HG03520 (cell line): ENCODE measurements around the gene TTC23.
A peak's percentile ranks its signal among the peaks of the same experiment; 100 is the strongest.

ENCODE experiments used
- ATAC-seq: cut with Tn5 transposase; IDR thresholded peaks from one replicate; pipeline ENCODE4 v1.9.1; 2021; ENCODE audit warnings: mild to moderate bottlenecking, moderate library complexity; ENCODE audit not compliant: unreplicated experiment

The TTC23 gene

DNA sequence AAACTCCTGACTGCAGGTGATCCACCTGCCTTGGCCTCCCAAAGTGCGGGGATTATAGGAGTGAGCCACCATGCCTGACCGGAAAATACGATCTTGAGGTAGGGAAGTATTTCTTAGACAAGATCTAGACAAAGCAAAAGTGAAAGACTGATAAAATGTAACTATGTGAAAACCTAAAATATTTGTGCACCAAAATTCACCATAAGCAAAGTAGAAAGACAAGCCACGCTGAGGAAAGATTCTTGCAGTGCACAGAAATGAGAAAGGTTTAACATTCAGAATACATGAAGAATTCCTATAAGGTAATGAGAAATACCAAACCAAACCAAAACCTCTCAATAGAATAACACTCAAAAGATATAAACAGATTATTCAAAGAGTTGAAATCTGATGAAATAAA, 108.8 kb downstream of the TTC23 start:
- ATAC-seq = no peak

DNA sequence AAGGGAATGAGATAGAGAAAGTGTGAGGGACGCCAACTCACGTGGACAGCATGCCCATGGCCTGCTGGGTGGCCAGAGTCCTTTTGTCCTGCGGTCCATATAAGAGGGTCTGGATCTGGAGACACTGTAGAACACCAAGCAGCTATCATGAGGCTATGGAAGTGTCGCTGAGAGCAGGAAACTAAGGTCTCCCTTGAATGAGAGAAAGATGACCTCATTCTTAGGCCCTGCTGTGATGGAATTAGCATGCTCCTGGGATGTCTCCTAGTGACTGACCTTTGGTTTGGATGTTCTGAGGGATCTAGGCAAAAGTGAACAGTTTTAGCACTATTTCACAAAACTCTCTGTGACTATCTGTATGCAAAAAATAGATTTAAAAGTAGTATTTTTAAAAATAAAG, 110.1 kb downstream of the TTC23 start:
- no peak for ATAC-seq

DNA sequence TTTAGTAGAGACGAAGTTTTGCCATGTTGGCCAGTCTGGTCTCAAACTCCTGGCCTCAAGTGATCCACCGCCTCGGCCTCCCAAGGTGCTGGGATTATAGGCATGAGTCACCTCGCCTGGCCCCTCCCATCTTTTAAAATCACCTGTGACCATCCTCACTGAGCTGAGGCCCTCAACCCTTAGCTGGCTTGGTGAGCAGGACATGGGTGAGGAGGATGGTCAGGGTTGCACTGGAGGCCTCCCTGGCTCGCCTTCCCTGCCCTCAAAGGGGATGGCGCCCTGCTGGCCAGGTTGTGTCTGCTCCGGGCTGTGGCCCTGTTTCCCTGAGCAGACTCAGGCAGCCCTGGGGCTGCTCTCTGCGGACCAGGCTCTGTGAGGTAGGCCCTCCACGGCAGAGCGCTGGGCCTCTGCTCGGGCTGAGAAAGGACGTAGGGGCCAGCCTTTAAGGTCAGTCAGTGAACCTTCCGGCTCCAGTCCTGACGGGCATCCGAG, 110.8 kb downstream of the TTC23 start:
- ATAC-seq = no peak

DNA sequence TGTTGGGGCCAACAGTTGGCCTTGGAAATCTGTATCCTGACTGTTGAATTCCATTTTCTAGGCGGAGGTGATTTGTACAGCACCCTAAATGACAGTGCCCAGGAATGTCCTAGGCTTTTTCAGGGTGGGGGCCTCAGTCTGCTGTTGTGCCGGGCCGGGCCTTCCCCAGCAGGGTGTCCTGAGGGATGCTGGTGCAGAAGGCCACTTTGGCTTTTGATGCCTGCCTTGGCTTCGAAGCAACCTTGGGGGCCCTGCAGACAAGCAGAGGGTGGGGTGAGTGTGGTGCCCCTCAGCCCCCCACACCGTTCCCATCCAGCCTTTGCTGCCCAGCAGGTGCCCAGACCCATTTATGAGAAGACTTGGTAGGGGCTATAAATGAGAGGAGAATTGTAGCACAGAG, 111.5 kb downstream of the TTC23 start:
- no peak for ATAC-seq

DNA sequence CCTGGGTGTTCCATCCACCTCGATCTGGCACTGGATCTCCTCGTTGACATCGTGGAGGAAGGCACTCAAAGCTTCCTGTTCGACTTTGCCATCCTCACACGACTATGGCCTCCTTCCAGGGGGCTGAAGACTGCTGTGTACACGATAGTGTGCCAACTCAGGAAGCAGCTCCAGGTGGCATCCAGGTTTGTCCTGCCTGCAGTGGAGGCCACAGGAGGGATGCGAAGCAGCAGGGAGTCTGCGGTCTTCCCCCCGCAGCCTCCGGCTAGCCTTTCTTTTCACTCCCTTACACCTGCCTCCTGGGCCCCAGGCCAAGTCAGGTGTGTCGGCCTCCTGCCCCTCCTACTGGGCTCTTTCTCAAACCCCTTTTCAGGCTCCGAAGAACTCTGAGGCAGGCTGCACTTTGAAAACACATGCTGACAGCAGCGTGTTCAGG, 112.3 kb downstream of the TTC23 start:
- ATAC-seq = no peak

DNA sequence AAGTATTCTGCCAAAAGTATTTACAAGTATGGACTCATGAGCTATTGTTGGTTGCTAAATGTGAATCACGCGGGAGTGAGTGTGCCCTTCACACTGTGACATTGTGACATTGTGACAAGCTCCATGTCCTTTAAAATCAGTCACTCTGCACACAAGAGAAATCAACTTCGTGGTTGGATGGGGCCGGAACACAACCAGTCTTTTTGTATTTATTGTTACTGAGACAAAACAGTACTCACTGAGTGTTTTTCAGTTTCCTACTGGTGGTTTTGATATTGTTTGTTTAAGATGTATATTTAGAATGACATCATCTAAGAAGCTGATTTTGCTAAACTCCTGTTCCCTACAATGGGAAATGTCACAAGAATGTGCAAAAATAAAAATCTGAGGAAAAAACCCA, 114.2 kb downstream of the TTC23 start:
- ATAC-seq = peak; percentile 89

DNA sequence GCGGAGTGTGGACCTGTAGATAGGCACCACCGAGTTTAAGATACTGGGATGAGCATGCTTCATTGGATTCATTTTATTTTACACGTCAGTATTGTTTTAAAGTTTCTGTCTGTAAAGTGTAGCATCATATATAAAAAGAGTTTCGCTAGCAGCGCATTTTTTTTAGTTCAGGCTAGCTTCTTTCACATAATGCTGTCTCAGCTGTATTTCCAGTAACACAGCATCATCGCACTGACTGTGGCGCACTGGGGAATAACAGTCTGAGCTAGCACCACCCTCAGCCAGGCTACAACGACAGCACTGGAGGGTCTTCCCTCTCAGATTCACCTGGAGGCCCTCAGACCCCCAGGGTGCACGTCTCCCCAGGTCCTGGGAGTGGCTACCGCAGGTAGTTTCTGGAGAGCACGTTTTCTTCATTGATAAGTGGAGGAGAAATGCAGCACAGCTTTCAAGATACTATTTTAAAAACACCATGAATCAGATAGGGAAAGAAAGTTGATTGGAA, 115.0 kb downstream of the TTC23 start:
- ATAC-seq = no peak

DNA sequence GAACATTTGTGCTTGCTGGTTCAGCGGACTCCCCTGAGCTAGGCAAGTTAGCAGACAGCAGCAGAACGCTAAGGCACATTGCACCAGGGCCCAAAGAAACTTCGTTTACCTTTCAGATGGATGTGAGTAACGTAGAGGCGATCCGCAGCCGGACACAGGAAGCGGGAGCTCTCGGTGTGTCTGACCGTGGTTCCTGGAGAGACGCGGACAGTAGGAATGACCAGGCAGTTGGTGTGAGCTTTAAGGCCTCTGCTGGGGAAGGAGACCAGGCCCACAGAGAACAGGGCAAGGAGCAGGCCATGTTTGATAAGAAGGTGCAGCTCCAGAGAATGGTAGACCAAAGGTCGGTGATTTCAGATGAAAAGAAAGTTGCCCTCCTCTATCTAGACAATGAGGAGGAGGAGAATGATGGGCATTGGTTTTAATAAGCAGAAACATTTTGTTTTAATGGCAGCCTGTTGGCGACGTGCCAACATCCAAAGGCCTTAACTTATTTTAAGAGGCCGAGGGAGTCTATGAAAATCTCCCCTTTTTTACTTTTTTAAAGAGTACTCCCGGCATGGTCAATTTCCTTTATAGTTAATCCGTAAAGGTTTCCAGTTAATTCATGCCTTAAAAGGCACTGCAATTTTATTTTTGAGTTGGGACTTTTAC, 116.6 kb downstream of the TTC23 start:
- no peak for ATAC-seq

DNA sequence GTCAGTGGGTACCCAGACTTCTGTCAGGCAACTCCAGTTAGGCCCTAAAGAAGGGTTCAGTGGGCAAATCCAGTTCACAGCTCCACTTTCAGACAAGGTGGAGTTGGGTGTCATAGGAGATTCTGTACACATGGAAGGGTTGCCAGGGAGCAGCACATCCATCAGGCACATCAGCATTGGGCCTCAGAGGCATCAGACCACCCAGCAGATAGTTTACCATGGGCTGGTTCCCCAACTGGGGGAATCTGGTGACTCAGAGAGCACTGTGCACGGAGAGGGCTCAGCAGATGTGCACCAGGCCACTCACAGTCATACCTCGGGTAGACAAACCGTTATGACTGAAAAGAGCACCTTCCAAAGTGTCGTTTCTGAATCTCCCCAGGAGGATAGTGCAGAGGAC, 117.3 kb downstream of the TTC23 start:
- ATAC-seq = no peak

DNA sequence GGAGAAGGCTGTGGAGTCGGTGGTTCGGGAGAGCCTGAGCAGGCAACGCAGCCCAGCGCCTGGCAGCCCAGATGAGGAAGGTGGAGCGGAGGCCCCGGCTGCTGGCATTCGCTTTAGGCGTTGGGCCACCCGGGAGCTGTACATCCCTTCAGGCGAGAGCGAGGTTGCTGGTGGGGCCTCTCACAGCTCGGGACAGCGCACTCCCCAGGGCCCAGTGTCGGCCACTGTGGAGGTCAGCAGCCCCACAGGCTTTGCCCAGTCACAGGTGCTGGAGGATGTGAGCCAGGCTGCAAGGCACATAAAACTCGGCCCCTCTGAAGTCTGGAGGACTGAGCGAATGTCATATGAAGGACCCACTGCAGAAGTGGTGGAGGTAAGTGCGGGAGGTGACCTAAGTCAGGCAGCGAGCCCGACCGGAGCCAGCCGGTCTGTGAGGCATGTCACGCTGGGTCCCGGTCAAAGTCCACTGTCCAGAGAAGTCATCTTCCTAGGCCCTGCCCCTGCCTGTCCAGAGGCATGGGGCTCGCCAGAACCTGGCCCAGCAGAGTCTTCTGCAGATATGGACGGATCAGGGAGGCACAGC, 117.8 kb downstream of the TTC23 start:
- no peak for ATAC-seq

DNA sequence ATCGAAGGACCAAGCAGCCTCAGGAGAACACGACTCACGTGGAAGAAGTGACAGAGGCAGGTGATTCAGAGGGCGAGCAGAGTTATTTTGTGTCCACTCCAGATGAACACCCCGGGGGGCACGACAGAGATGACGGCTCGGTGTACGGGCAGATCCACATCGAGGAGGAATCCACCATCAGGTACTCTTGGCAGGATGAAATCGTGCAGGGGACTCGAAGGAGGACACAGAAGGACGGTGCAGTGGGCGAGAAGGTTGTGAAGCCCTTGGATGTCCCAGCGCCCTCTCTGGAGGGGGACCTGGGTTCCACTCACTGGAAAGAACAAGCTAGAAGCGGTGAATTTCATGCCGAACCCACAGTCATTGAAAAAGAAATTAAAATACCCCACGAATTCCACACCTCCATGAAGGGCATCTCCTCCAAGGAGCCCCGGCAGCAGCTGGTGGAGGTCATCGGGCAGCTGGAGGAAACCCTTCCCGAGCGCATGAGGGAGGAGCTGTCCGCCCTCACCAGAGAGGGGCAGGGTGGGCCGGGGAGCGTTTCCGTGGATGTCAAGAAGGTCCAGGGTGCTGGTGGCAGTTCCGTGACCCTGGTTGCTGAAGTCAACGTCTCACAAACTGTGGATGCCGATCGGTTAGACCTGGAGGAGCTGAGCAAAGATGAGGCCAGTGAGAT, 118.5 kb downstream of the TTC23 start:
- no peak for ATAC-seq

DNA sequence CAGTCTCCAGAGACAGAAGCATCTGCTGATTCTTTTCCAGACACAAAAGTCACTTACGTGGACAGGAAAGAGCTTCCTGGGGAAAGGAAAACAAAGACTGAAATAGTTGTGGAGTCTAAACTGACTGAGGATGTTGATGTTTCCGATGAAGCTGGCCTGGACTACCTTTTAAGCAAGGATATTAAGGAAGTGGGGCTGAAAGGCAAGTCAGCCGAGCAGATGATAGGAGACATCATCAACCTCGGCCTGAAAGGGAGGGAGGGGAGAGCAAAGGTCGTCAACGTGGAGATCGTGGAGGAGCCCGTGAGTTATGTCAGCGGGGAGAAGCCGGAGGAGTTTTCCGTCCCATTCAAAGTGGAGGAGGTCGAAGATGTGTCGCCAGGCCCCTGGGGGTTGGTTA, 119.1 kb downstream of the TTC23 start:
- no peak for ATAC-seq

DNA sequence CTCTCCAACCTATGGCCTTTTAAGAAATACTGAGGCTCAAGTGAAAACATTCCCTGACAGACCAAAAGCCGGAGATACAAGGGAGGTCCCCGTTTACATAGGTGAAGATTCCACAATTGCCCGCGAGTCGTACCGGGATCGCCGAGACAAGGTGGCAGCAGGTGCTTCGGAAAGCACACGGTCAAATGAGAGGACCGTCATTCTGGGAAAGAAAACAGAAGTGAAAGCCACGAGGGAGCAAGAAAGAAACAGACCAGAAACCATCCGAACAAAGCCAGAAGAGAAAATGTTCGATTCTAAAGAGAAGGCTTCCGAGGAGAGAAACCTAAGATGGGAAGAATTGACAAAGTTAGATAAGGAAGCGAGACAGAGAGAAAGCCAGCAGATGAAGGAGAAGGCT, 119.7 kb downstream of the TTC23 start:
- ATAC-seq = no peak

DNA sequence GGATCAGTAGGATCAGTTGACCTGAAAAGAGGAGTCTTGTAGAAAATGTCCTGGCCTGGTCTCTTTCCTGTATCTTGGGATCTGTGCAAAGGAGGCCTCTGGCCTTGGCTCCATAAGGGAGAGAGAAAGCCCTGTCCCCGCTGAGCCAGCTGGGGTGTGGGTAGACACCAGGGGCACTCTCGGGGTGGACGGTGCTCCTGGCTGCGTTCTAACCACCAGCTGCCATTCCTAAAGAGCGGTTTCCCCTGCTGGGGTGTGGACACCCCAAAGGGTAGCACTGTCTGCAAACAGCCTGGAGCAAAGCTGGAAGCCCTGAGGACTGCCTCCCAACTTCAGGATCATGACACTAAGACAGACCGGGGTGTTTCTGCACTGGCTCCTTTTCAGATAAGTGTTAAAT, 121.0 kb downstream of the TTC23 start:
- no peak for ATAC-seq

DNA sequence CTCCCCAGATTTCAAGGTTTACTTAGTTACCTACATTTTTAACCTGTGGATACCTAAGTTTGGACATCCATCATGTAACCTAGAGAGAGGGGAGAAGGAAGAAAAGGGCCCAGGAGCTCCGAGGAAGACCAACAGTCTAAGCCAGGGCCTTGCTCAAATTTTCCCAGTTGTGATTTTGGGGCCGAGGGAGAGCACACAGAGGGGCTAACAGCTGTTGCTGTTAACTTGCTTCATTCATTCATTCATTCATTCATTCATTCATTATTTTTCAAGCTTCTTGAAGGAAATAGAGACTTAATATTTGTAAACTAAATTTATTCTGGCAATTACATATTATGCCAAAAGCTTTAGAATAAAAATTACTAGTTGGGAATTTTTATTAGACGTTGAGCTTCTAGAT, 121.6 kb downstream of the TTC23 start:
- no peak for ATAC-seq

DNA sequence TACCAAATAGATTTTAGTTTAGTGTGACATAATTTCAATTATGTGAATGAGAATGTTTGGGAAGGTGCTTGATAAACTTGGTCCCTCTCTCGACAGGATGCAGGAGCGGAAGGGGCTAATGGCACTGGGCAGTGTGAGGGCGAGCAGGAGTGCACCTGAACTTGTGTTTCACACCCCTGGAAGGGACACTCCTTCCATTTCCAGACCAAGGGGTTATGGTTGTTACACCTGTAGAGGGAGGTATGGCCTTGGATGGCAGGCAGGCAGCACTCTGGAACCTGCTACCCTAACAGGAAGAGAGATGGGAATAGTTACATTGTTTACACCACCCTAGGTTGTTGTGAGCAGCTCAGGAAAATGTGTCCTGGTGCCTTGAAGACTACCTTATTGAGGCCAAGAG, 122.5 kb downstream of the TTC23 start:
- no peak for ATAC-seq

DNA sequence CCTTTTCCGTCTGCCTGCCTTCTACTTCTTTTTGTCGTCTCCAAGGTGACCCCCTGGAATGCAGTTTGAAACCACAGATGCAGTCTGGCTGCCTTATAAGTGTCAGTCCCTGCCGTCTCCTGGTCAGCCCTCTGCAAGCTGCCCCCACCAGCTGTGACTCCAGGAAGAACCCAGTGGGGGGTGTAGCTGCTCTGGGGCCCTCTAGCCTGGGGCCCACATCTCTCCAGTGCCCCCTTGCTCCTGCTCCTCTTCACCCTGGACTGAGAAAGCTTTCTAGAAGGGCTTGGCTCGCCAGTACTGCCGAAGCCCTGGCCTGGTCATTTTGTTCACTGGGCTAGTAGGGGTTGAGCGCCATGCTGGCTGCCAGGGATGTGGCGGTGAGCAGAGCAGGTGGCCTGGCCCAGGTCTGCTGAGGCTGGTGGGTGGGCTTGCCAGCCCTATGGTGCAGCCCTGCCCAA, 123.2 kb downstream of the TTC23 start:
- no peak for ATAC-seq

DNA sequence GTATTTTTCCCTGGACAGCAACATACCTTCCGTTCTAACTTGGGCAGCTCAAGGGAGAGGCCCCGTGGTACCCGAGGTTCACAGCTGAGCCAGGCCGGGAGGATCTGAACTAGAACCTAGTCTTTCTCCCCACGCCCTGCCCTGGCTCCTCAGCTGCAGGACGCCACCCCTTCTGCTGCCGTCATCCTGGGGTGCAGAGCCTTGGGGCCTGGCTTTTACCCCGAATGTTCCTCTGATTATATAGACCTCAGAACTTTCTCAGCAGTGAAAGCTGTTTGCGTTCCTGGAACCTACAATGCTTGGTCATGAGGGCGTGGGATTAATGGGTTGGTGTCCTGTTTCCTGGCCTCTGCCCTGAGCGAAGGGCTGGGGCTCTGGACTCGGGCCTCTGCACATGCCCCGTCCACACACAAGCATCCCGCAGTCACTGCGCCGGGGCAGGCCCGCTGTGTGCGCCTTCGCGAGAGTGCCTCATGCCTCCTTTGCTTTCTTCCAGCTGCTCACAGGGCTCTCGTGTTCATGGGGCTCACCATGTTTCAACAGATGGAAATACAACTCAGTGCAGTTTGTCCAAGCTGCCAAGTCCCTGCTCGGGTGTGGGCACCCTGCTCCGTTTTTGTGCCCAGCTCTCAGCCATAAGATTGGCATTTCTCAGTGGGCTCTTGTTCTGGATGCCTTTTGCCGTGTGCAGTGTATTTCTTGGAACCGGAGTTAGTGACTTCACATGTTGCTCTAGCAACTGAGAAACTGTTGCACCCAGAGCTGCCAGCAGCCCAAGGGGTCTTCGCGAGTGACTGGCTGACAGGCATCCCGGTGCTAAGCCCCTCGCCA, 124.1 kb downstream of the TTC23 start:
- ATAC-seq = no peak

DNA sequence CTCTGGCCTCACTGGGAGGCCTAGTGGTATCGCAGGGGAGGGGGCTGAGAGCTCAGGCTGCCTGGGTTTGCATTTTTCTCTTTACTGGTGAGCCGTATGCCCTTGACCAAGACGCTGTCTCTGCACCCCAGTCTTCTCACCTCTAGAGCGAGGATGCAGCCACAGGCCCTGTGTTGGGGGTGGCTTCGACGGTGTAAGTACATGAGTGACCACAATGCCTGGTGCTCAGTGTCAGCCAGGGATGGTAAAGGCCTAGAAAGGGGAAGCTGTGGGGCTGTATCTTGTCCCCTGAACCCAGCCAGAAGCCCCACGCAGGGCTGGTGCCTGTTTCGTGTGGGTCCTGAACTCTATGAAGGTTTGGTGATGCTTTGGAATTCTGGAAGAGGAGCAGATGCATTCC, 124.7 kb downstream of the TTC23 start:
- ATAC-seq = no peak

DNA sequence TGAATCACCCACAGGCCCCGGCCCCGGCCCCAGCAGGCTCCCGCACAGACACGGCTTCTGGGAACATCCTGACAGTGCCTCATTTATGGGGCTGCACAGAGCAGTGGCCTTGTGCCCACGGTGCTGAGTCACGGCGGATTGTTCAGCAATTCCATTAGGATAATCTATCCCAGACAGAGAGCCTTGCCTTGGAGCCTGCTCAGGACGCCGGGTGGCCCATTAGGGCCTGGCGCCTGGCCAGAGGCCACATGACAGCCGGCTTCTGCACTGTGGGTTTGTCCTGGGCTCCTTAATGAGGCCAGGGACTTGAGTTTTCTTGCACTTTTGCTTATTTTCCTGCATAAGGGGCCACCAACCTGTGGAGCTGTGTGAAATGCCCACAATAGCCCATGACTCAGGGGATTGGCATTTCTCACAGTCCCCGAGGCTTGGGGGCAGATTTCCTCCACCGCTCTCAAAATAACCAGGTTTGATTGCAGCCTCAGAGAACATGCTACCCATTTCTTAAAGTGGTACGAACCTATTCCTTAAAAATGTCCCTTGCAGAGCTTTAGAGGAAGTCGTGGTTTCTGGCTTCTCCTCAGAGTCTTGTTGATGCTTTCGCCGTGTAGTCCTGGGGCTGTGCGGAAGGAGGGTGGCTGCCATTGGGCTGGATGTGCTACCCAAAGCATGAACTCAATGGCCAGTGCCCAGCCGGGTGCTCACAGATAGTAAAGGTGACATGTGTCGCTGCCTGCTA, 125.5 kb downstream of the TTC23 start:
- no peak for ATAC-seq
